ENCODE results near the gene EYS.

The EYS gene

DNA sequence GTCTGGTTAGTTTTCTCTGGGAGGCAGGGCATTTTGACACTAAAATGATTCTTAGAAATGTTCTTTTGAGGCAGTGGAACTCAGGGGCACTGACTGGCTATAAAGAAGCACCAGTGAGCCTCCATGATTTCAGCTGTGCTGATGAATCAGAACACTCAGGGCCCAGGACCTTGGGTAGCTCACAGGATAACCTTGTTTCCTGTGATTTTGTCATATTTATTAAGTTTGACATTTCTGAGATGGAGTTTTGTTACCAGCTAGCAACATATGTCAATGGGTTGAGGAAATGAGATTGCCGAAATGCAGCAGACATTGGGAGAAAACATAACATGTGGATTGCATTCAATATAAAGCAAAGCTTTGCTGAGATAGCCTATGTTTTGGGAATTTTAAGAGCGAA lies 802.4 kb downstream of the EYS start:
- TF ChIP-seq, protein P1, sequence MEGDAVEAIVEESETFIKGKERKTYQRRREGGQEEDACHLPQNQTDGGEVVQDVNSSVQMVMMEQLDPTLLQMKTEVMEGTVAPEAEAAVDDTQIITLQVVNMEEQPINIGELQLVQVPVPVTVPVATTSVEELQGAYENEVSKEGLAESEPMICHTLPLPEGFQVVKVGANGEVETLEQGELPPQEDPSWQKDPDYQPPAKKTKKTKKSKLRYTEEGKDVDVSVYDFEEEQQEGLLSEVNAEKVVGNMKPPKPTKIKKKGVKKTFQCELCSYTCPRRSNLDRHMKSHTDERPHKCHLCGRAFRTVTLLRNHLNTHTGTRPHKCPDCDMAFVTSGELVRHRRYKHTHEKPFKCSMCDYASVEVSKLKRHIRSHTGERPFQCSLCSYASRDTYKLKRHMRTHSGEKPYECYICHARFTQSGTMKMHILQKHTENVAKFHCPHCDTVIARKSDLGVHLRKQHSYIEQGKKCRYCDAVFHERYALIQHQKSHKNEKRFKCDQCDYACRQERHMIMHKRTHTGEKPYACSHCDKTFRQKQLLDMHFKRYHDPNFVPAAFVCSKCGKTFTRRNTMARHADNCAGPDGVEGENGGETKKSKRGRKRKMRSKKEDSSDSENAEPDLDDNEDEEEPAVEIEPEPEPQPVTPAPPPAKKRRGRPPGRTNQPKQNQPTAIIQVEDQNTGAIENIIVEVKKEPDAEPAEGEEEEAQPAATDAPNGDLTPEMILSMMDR (IDR thresholded peaks at IDR 0.05; ENCODE audit: extremely low read depth, missing control alignments), result no peak
- no peak for DNase-seq (ENCODE audit: low spot score)

DNA sequence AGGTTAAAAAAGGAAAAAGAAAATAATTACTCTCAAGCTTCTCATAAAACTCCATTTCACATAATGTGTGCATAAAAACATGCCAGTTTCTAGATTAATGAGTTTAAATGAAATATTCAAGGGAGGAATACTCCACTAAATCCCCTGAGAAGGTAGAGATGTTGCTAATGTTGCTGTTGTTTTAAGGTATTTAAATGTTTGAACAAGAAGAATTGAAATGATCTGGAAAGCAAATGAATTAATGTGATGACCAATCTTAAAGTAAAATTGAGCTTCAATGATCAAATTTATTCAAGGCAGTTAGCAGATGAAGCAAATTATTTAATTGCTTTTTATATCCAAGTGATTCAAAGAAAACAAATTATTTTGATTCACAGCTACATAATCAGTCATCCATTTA lies 804.4 kb downstream of the EYS start:
- TF ChIP-seq, protein P1 (IDR thresholded peaks at IDR 0.05; ENCODE audit: extremely low read depth, missing control alignments), result no peak
- no peak for DNase-seq (ENCODE audit: low spot score)

DNA sequence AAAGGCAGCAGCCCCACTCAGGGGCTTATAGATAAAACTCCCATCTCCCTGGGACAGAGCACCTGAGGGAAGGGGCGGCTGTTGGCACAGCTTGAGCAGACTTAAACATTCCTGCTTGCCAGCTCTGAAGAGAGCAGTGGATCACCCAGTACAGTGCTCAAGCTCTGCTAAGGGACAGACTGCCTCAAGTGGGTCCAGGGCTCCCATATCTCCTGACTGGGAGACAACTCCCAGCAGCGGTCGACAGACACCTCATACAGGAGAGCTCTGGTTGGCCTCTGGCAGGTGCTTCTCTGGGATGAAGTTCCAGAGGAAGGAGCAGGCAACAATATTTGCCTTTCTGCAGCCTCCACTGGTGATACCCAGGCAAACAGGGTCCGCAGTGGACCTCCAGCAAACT lies 810.1 kb downstream of the EYS start:
- DNase-seq (ENCODE audit: low spot score), result no peak
- TF ChIP-seq, protein P1 (IDR thresholded peaks at IDR 0.05; ENCODE audit: extremely low read depth, missing control alignments), result no peak

DNA sequence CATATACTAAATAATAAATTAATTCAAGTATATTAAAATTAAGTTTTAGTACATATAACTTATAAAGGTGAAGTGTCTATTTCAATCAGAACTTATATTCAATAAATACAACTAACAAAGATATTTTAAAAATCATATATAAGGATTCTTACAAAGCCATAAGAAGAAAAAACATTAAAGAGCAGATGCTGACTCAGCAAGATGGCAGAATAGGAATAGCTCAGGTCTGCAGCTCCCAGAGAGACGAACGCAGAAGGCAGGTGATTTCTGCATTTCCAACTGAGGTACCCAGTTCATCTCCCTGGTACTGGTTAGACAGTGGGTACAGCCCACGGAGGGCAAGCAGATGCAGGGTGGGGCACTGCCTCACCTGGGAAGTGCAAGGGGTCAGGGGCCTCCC lies 811.1 kb downstream of the EYS start:
- TF ChIP-seq, protein P1 (IDR thresholded peaks at IDR 0.05; ENCODE audit: extremely low read depth, missing control alignments), result no peak
- no peak for DNase-seq (ENCODE audit: low spot score)

DNA sequence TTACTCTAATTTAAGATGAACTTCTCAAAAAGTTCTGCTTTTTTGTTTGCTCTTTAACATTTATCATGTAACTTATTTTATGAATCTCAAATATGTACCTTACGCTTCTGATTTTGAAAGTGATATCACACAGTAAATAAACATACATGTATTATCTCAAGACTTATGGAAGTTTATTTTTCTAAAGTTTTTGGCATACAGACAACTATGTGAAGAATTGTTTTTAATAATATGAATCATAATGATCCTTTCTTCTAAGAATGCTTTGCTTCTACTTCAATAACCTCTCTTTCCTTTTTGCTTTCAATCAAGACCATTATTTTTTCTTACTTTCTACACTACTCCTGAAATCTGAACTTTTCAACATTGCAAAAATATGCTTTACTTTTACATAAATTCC lies 816.4 kb downstream of the EYS start:
- TF ChIP-seq, protein P1 (IDR thresholded peaks at IDR 0.05; ENCODE audit: extremely low read depth, missing control alignments), result no peak
- DNase-seq (ENCODE audit: low spot score), result no peak

DNA sequence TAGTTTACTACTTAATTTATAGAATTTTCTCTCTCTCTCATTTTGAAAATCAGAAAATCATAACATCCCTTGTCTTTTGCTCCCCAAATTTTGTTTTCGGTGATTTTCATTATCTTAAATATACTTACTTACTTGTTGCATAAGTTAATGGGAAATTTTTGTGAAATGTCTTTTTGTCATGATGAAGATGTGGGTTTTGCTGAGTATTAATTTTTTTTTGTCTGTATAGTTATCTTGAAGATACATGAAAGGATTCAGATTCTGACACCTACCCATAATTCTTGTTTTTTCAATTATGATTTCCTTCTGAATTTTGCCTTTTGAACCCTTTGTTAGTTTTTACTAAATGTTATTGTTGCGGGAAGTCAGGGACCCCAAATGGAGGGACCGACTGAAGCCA lies 817.9 kb downstream of the EYS start:
- TF ChIP-seq, protein P1 (IDR thresholded peaks at IDR 0.05; ENCODE audit: extremely low read depth, missing control alignments), result no peak
- DNase-seq (ENCODE audit: low spot score), result no peak

DNA sequence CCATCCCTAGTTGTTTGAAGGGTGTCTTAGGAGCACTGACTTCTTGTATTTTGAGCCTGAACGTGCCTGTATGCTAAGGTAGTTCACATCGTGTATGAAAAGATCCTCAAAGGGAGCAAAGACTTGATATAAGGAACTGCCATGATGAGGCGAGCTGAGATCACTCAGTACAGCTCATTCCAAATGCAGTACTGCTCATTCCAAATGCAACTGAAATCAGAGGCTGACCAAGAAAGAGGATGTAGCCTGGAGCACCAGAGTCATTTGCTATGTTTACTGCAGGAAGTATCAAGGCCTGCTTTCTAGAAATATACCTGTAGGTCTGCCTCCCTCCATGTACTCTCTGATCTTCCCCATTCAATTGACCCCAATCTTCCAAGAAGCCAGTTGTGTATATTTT lies 832.2 kb downstream of the EYS start:
- no peak for DNase-seq (ENCODE audit: low spot score)
- TF ChIP-seq, protein P1 (IDR thresholded peaks at IDR 0.05; ENCODE audit: extremely low read depth, missing control alignments), result no peak

All from GM20000 (cell line).